Stimulated activated CD8-positive, alpha-beta memory T cell treated with anti-CD3 and anti-CD28 coated beads, Interleukin-12 subunit alpha, Interleukin-12 subunit beta, amount 100 ng/mL, for 4 hours (primary cell): ENCODE results near the gene SNRPD2.
"Not testable (repeated sequence)": the region's sequence is repeated elsewhere in the genome, so short reads cannot be mapped to it uniquely, and the experiment has no call there.

Experiments
- DNase-seq: peaks from one replicate; pipeline ENCODE4 v3.0.0-alpha.2; 2020; ENCODE audit warnings: low read depth

SNRPD2 gene

GRCh38 chr19:45691516-45692186 lies at the start of gene SNRPD2:
TSS of gene SNRPD2 (minus strand) at chr19:45691953. CDS start at chr19:45691888, 65 bp downstream.
- DNase-seq = peak; percentile 88

GRCh38 chr19:45739498-45740439 lies 48.0 kb upstream of the SNRPD2 start:
- no peak for DNase-seq

DNA sequence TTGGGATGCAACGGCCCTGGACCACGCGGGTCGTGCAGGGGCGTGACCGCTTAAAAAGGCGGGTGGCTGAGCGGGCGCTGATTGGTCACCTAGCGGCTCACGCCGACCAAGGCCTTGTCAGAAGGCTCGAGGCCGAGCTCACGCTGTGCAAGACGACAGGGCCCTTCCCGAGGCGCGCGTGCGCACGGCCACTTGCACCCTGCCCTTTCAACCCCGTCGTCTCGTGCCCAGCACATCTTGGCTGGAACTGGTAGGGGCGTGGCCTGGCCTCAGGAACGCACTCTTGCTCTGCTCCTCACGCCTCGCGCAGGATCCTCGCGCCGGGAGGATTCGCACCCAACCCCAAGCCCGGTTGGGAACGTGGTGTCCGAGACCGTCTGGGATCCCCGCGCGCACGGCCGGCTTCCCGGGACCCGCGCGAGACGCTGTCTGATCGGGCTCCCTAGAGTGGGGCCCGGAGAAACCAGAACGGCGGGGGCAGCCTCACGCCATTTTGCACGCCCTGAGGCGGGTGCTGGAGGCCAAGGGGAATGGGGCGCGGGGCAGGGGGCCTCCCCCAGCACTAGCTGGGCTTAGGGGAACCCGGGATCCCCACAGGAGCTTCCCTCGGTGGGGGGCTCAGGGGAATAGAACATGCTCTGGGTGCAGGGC lies 41.5 kb upstream of the SNRPD2 start, which contains the start of gene MEIOSIN:
Gene MEIOSIN (plus strand): TSS at position 280 of the 651 bp plus-strand sequence. CDS start 1,938 bp downstream, outside the sequence.
- DNase-seq = no peak

- peak; percentile 86 for DNase-seq
Observed at GRCh38 chr19:45730368-45731288, 38.9 kb upstream of the SNRPD2 start, which contains the start of gene FBXO46. TSS of gene FBXO46 (minus strand) at chr19:45730896. CDS start at chr19:45713495, 17,401 bp downstream.

DNA sequence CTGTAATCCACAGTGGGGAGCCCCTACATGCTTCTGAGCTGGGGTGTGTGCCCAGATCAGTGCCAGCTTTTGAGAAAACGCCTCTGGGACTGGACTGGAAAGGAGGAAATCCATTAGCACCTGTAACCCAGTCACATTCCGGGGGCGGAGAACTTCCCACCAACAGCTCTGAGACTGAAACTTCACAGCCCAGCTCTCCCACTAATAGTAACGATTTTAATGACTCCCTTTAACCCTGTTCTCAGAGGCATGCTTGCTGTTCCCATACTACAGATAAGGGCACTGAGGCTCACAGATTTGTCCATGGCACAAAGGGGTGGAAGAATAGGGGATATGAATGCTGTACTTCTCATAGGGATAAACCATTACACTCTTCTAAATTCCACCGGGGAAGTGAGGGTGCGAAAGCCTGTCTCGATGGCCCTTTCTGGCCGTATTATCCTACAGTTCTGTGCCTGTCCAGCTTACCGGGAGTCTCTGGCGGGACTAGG lies 38.1 kb upstream of the SNRPD2 start:
- no peak for DNase-seq

DNA sequence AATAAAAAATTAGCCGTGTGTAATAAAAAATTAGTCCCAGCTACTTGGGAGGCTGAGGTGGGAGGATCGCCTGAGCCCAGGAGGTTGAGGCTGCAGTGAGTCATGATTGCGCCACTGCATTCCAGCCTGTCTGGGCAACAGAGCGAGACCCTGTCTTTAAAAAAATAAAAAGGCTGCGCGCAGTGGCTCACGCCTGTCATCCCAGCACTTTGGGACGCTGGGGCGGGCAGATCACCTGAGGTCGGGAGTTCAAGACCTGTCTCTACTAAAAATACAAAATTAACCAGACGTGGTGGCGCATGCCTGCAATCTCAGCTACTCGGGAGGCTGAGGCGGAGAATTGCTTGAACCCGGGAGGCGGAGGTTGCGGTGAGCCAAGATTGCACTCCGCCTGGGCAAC lies 36.9 kb upstream of the SNRPD2 start:
- DNase-seq = not testable (repeated sequence)

GRCh38 chr19:45720065-45720464 lies 28.3 kb upstream of the SNRPD2 start:
- not testable (repeated sequence) for DNase-seq

DNA sequence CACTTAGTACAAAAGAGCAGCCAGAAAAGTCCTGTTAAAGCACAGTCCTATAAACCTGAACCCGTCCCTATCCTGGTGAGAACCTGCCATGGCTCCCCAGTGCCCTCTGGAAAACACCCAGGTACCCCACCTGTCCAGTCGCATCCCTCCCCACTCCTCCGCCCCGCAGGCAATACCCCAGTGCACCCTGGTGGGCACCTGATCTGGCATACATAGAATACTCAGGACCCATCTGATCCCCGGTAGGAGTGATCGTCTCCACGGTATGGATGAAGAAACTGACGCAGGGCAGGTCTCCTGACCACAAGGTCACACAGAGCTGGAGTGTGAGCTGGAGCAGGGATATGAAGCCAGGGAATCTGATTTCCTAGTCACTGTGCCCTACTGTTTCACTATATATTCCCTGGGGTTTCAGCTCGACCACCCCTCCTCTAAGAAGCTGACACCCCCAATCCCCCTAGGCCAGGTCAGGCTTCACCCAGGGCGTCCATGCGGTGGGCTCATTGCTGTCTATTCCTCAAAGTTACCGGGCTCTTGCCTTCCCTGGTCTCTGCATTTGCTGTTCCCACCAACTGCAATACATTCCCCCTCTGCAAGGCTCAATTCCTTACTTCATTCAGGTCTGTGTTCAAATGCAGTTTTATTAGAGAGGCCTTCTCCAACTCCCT lies 26.4 kb upstream of the SNRPD2 start:
- DNase-seq = no peak

GRCh38 chr19:45717131-45717982 lies 25.6 kb upstream of the SNRPD2 start:
- peak; percentile 96 for DNase-seq

- no peak for DNase-seq
Observed at GRCh38 chr19:45716359-45717130, 24.8 kb upstream of the SNRPD2 start.

GRCh38 chr19:45715139-45715538 lies 23.4 kb upstream of the SNRPD2 start:
- DNase-seq = no peak

GRCh38 chr19:45713141-45713540 lies 21.4 kb upstream of the SNRPD2 start:
- DNase-seq = no peak

DNA sequence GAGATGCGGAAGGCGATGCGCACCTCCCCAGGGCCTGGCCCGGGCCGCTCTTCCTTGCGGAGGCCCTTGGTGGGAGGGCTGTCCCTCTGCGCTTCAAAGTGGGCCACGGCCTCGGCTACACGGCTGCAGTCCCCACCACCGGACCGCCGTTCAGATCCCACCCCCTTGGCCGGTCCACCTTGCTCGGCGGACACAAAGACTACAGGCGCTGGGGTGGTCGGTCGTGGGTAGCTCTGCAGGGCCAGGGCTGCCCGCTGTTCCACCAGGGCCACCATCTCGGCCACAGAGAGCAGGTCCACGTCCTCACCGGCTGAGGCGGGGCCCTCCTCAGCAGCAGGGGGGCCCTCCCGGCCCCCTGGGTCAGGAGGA lies 20.9 kb upstream of the SNRPD2 start:
- DNase-seq = no peak

DNA sequence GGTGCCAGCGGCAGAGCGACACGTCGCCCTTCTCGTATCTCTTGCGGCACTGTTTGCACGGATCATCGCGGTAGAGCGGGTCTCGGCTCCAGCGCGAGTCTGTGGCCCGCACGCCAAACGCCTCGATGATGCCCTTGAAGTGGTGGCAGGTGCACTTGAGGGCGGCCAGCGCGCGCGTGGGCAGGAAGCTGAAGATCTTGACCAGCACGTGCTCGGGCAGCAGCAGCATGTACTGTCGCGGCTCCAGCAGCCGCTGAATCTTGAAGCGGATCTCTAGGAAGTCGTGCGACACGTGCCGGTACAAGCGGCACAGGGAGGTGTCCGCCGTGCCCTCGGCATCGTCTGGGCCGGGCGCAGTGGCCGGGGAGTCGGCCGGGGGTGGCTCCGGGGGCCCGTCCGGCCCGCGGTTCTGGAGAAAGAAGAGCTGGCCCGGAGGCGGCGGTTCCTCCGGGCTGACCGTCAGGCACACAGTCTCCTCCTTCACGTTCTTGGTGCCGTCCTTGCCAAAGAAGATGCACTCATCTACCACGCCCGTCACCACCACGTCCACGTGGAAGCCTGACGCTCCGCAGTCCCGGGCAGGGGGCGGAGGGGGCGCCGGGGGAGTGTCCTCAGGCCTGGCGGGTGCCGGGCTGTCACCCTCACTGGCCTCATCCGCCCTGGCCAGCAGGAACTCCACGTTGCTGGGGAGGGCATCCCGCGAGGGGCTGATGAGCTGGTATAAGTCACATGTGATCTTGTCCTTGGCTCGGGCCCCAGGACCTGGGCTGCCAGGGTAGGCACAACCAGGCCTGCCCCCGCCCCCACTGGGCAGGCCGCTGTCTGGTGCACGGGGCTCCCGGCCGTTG lies 20.3 kb upstream of the SNRPD2 start:
- DNase-seq = no peak

DNA sequence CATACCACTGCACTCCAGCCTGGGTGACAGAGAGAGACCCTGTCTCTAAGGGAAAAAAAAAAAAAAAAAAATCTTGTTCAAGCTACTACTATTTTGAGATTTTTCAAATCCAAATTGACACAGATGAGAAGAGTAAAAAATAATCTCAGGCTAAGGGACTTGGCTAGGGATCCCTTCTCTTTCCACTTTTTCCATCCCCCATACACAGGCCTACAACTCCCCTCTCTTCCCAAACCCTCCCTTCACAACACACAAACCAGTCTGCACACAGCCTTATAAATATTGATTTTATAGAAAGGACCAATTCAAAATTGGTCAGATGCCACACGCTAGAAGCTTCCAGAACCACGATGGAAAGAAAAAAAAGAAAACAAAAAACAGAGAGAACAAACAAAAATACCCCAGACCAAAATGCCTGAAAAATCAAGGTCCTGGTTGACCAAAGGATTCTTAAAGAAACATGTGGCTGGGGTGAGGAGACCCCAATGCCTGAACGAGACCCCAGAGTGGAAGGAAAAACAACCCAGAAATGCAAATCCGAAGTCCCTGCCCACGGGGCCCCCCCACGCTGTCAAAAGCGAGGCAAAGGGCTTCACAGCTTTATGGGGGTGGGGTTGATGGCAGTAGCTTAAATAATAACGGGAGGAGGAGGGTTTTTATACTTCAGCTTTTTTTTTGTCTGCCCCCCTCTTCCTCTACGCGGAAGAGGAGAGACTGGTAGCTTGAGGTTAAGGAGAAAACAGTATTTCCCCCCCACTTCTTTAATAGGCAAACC lies 18.8 kb upstream of the SNRPD2 start:
- DNase-seq = no peak

DNA sequence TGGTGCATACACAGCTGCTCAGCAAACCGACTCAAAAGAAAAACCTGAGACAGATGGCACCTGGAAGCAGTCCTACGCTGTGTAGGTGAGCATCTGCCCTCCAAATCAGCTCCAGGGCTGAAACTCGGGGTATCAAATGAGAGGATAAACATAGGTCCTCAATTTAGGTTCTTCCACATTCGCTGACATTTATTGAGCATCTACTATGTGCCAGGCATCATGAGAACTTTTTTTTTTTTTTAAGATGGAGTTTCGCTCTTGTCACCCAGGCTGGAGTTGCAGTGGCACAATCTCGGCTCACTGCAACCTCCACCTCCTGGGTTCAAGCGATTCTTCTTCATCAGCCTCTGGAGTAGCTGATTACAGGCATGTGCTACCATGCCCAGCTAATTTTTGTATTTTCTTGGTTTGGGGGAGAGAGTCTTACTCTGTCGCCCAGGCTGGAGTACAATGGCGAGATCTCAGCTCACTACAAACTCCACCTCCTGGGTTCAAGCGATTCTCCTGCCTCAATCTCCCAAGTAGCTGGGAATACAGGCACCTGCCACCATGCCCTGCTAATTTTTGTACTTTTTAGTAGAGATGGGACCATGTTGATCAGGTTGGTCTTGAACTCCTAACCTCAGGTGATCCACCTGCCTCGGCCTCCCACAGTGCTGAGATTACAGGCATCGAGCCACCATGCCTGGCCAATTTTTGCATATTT lies 14.1 kb upstream of the SNRPD2 start:
- no peak for DNase-seq
